DMS114 treated with DMSO at 0.1 percent for 48 hours (cell line): ENCODE measurements around the gene PNPLA6.

Experiments used
- DNase-seq: peaks from one replicate; lab custom pipeline; 2025; ENCODE audit not compliant: unreplicated experiment; lab: John Stamatoyannopoulos, UW

PNPLA6 gene

GRCh38 chr19:7515110-7515644, 20.3 kb upstream of the PNPLA6 start:
- DNase-seq: no peak

GRCh38 chr19:7515645-7516151, 19.8 kb upstream of the PNPLA6 start, which contains the start of gene ZNF358:
Gene ZNF358 (plus strand): TSS chr19:7516103. CDS start chr19:7519243, 3,140 bp downstream.
- DNase-seq: no peak

- no peak for DNase-seq
Measured at GRCh38 chr19:7516333-7516732, 19.2 kb upstream of the PNPLA6 start.

GRCh38 chr19:7516878-7517277, 18.6 kb upstream of the PNPLA6 start:
- no peak for DNase-seq

GRCh38 chr19:7519361-7520130, 16.0 kb upstream of the PNPLA6 start:
- DNase-seq: no peak

DNA sequence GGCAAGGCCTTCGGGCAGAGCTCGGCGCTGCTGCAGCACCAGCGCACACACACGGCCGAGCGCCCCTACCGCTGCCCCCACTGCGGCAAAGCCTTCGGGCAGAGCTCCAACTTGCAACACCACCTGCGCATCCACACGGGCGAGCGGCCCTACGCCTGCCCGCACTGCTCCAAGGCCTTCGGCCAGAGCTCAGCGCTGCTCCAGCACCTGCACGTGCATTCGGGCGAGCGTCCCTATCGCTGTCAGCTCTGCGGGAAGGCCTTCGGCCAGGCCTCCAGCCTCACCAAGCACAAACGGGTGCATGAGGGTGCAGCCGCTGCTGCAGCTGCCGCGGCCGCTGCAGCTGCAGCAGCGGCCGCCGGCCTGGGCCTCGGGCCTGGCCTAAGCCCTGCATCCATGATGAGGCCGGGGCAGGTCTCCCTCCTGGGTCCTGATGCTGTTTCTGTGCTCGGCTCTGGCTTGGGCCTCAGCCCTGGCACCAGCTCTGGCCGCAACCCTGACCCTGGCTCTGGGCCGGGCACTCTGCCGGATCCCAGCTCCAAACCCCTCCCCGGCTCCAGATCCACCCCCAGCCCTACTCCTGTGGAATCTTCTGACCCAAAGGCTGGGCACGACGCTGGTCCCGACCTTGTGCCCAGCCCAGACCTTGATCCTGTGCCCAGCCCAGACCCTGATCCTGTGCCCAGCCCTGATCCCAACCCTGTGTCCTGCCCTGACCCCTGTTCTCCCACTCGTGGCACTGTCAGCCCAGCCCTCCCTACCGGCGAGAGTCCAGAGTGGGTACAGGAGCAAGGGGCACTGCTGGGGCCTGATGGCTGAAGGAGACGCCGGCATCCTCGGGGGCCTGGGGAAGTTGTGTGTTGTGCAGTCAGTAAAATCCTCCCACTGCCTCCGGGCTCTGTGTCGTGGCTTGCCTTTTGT, 15.1 kb upstream of the PNPLA6 start:
- DNase-seq: no peak

GRCh38 chr19:7521551-7522071, 13.9 kb upstream of the PNPLA6 start:
- DNase-seq: no peak

GRCh38 chr19:7522072-7522922, 13.2 kb upstream of the PNPLA6 start, which contains the start of gene MCOLN1:
Gene MCOLN1 (plus strand): TSS chr19:7522624. CDS start chr19:7522751, 127 bp downstream.
- peak; percentile 77 for DNase-seq

DNA sequence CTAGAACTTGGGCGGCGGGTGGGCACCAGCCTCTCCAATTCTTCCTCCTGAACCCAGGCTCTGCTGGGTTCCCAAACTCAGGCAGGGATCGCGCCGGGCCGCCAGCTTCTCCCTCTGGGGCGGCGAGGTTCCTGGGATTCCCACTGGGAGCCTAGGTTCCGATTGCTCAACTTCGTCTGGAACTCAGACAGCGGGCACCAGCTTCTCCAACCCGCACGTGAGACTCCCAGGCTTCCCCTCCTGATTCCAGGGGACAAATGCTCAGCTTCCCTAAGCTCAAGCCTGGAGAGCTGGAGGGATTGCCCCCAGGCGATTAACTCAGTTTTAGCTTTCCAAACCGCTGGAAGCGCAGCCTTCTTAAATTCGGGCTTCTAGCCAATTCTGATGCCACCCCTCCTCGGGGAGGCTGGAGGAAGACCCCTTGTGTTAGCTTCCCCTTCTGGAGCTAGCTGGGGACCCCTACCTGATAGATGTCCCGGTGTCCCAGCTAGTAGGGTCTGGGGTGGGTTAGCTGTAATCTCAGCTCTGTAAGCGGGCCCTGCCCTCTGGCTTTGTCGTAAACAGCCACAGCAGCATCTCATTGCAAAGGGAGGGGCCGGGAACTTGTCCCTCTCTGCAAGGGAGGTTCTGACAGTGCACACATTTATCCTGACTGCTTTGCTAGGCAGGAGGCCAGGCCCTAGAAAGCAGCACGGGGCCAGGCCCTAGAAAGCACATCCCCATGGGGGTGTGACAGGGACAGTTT, 12.4 kb upstream of the PNPLA6 start:
- DNase-seq: no peak

DNA sequence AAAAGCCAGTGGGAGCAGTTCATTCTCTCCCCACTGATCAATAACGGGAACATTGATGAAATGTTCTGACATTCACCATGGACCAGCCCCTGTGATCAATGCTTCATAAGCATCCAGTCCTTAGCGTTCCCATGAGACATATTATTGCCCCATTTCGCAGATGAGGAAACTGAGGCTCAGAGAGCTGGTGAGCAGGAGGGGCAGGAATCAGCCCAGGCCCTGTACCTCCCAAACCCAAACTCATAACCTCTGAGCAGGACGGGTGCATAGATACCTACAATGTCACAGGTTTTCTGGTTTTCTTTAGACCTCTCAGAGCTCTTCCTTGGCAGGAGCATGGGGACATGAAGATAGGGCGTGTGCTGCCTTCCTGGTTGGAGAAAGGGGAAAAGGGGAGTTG, 11.0 kb upstream of the PNPLA6 start:
- no peak for DNase-seq

DNA sequence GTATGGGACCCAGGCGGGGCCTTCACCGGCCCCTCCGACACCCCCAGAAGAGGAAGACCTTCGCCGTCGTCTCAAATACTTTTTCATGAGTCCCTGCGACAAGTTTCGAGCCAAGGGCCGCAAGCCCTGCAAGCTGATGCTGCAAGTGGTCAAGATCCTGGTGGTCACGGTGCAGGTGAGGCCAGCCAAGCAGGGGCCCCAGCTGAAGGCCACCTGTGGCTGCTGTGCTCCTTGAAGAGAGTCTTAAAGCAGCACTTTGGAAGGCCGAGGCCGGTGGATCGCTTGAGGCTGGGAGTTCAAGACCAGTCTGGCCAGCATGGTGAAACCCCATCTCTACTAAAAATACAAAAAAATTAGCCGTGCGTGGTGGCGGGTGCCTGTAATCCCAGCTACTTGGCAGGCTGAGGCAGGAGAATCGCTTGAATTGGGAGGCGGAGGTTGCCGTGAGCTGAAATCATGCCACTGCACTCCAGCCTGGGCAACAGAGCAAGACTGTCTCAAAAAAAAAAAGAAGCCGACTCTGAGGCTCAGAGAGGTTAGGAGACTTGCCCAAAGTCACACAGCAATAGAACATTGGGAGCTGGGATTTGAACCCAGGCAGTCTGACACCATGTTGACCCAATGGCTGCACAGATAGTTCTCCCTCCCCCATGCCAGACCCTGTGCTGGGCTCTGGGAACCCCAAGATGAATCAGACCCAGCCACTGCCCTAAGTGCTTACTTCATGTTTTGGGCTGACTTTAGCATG, 10.4 kb upstream of the PNPLA6 start:
- DNase-seq: no peak

DNA sequence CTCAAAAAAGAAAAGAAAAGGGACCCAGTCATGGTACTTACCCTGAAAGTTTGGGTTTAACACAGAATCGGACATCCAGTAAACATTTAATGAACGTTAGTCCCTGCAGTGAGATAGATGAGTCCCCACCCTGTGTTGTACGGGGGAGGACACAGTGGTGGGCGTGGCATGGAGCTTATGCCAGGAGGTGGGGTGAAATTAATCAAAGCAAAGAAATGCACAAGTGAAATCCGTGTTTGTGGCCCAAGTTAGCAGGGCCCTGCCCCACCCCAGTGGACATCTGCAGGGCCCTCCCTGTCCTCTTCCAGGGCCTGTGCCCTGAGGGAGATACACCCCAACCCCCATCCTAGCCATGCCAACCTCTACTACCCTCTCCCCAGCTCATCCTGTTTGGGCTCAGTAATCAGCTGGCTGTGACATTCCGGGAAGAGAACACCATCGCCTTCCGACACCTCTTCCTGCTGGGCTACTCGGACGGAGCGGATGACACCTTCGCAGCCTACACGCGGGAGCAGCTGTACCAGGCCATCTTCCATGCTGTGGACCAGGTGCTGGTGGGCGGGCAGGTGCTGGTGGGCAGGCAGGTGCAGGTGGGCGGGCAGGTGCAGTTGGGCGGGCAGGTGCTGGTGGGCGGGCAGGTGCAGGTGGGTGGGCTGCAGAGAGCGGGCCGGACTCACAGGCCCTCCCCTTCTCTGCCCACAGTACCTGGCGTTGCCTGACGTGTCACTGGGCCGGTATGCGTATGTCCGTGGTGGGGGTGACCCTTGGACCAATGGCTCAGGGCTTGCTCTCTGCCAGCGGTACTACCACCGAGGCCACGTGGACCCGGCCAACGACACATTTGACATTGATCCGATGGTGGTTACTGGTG, 9.2 kb upstream of the PNPLA6 start:
- DNase-seq: no peak

DNA sequence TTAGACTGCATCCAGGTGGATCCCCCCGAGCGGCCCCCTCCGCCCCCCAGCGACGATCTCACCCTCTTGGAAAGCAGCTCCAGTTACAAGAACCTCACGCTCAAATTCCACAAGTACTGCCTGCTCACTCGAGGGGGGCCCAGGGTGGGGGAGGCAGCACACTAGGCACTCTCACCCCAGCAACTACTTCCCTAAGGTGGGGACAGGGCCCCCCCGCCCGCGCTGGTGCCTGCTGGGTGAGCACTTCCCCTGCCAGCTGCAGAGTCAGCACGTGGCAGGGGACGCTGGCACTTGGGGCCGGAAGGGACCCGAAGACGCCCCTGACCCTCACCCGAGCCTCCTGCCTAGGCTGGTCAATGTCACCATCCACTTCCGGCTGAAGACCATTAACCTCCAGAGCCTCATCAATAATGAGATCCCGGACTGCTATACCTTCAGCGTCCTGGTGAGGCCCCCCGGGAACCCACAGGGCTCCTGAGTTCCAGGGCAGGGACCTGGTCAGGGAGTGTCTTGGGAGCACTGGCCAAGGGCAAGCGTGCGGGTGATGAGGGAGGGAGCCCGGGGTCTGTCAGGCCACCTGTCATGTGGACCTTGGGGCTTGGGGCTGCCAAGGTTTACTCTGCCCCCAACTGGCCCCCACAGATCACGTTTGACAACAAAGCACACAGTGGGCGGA, 7.9 kb upstream of the PNPLA6 start:
- DNase-seq: no peak

DNA sequence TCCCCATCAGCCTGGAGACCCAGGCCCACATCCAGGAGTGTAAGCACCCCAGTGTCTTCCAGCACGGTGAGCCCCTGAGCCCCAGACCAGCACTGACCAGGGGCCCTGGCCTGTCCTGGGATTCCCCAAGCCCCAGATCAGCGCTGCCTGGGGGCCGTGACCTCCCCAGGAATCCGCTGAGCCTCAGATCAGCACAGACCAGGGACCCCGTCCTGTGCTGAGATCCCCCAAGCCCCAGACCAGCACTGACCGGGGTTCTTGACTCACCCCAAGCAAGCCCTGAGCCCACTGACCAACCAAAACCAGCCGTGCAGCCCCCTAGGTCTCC, 7.4 kb upstream of the PNPLA6 start:
- DNase-seq: no peak

- no peak for DNase-seq
Measured at GRCh38 chr19:7528522-7529245, 6.8 kb upstream of the PNPLA6 start.

DNA sequence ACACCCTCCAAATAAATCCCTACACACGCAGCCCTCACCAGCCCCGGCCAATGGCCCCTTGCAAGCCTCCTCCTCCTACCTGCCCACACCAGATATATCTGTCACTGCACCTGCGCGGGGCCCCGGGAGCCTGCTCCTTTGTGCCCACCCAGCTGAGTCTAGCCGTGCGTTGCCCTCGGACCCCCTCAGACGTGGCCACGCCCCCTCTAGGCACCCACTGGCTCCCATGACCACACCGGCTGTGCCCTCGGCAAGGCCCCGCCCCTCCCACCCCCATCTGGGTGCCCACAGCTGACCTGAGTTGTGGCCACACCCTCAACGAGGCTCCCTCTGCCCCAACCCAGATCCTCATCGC, 6.3 kb upstream of the PNPLA6 start:
- DNase-seq: no peak
